ENCODE results near the gene SLC49A3.

GRCh38 chr4:636628-637159, 52.3 kb downstream of the SLC49A3 start:
- TF ChIP-seq CTCF (IDR thresholded peaks at IDR 0.05) (no peak), EZH2 (IDR thresholded peaks at IDR 0.05) (no peak), EZH2phosphoT487 (IDR thresholded peaks at IDR 0.05) (no peak)
